ENCODE results near the gene GNG8. TPM values are rescaled to one million over a fixed set of nuclear protein-coding genes. Genes with fewer than 3 reads are reported as not detected.

Gene GNG8
- not detected in 2 replicates for total RNA-seq

DNA sequence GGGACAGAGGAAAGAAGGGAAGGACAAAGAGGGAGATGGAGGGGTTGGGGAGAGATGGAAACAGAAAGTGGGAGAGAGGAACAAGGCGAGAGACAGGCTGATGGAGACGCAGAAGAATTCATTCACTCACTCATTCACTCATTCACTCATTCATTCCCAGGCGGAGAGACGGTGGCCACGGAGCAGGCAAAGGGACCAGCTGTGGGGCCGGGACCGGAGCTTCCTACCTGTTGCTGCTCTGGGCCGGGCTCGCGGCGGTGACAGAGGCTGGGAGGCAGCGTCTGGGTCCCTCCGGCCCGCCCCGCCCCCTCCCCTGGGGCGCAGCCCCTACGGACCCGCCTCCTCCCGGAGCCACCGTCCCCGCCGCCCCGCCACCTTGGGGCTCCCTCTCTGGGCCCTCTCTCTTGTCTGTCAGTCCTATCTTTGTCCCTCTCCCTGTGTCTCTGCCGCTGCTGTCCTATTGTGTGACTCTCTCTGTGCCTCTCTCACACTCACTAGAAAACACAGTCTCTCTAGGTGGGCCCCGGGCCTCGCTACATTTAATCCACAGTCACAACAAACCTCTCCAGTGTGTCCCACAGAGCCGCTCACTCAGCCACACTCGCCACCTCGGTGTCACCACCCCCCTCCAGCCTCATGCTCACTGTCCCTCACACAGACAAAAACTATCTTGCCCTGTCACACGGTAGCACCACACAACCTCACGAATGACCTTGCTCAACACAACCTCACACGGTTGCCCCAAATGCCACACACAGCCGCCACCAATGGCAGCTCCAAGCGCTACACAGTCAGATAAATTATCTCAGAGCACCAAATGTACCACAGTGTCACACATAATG is at the start of gene GNG8:
Gene GNG8, minus strand, starts transcription at position 283 of the 842 bp plus-strand sequence. CDS start 1,520 bp downstream, outside the sequence.
- no peak for DNase-seq (ENCODE audit: low read depth)

DNA sequence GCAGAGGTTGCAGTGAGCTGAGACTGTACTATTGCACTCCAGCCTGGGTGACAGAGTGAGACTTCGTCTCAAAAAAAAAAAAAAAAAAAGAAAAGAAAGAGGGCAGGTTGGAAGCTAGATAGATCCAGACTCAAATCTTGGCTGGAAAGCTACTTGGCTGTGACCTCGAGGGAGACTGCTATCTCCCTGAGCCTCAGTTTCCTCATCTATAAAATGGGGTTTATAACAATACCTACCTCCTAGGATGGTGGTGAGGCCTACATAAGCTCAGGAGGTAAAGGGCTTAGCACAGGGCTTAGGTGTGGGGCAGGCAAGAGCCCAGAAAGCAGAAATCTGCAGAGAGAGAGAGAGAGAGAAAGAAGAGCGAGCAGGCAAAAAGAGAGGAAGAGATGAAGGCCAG is 49.2 kb upstream of the GNG8 start:
- DNase-seq (ENCODE audit: low read depth) = no peak

DNA sequence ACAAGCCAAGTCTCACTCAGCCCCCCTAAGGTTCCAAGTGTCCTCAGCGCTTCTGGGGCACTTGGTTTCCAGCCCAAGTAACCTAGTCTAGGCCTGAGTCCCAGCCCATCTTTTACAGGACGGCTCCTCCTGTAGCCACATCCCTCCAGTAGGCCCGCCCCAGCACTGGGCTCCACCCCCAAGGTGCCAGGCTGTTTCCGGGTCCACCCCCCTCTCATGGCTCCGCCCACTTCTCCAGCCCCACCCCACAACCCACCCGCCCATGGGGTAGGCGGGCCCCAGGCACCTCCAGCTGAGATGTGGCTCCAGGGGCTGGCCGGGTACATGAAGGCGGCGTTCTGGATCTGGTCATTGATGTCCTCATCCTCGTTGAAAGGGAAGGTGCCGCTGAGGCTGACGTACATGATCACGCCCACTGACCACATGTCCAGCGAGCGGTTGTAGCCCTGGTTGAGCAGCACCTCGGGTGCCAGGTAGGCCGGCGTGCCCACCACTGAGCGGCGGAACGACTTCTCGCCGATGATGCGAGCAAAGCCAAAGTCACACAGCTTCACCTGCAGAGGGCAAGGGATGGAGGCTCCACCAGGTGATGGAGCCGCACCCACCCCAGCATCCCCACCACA is 42.2 kb upstream of the GNG8 start:
- no peak for DNase-seq (ENCODE audit: low read depth)

DNA sequence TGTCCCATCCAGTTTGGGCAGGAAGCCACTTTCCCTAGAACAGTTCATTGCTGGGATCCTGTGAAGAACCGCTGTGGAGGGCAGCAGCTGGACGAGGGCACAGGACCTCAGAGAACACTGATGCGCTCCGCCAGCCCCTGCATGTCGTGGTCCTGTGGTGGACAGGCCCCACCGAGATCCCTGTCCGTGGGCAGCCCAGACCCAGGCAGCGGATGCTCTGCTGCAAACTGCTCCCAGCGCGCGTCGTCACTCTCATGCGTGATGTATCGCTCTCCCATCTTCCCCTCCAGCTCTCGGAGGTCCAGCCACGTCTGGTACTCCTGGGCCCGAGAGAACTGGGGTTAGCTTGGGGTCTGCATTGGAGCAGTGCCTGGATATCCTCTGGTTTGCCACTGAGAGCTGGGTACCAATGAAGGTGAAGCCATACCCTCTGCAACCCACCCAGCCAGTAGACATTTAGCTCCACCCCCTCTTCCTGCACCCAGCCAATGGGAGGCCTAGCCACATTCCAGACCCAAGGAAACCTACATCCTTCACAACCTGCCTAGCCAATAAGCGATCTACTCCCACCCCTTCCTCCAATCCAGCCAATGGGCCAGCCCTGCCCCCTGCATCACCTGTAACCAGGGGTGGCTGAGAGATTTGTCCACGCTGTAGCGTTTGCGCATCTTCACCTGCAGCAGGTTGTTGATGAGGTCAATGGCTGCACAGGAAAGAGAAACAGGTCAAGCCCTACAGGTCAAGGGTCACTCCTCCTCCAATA is 38.6 kb upstream of the GNG8 start:
- peak; percentile 10 for DNase-seq (ENCODE audit: low read depth)

DNA sequence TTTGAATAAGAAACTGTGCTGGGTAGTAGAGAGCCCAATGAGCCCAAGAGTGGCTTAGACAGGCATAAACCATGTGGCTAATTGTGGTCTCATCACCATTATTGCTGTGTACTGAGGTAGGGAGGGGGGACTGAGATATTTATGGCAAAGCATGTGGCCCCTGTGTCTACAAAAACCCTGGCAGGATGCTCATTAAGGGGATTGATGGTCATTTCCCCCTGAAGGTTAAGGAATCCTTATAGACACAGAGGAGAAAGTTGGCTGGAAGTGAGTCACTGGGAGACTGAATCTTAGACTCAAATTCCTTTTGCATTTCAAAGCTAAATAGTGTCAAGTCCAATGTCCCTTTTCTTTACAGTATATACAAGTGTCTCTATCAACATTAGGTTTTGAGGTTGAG is 34.8 kb upstream of the GNG8 start:
- DNase-seq (ENCODE audit: low read depth) = peak; percentile 5

DNA sequence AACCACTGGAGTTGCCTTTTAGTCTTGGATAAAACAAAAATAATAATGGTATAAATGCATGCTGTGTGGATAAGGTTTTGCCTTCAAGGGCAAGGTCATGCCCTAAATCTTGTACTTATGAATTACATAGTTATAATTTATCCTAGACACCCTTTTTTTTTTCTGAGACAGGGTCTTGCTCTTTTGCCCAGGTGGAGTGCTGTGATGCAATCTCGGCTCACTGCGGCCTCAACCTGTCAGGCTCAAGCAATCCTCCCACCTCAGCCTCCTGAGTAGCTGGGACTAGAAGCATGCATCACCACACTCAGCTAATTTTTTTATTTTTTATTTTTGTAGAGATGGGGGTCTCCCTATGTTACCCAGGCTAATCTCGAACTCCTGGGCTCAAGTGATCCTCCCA is 32.7 kb upstream of the GNG8 start:
- DNase-seq (ENCODE audit: low read depth) = no peak

DNA sequence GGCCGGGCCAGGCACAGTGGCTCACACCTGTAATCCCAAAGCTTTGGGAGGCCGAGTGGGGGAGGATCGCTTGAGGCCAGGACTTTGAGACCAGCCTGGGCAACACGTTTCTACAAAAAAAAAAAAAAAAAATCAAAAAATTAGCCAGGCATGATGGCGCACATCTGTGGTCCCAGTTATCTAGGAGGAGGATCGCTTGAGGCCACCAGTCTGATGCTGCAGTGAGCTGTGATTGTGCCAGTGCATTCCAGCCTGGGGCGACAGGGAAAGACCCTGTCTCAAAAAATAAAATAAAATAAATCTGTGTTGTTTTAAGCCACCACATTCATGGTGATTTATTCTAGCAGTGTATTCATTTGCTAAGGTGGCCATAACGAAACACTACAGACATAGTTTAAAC is 29.1 kb upstream of the GNG8 start:
- DNase-seq (ENCODE audit: low read depth) = no peak

DNA sequence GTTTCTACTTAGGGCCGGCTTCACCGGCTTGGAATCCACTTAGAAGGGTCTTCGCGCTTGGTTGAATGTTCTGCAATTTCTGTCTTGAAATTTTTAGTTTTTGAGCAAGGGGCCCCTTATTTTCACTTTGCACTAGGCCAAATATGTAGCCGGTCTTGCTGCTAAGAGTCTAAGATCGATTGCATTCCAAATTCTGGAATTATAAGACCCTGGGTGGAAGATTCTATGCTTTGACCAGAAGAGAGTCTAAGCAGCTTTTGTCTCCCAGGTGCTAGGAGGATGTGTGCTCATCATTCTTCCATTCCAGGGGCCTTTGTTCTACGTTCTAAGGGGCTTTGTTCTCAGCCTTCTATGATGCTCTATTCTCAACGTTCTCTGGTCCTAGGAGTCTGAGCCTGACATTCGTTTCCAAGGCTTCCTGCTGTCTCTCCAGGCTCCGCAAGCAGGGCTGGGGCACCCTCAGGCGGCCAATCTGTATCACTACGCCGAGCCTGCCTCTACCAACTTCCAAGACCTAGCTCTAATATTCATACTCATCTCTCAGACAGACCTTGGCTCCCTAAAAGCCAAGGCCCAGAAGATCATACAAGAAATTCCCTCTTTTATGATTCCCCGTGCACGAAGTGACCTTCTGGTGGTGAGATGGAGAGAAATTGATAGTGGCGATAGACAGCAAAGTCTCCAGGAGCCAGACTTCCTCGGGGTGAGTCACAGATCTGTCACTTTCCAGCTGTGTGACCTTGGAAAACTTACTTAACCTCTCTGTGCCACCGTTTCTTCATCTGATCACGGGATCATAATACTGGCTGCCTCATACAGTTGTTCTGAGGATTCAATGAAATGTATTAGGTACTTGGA is 26.0 kb upstream of the GNG8 start:
- DNase-seq (ENCODE audit: low read depth) = peak; percentile 78

DNA sequence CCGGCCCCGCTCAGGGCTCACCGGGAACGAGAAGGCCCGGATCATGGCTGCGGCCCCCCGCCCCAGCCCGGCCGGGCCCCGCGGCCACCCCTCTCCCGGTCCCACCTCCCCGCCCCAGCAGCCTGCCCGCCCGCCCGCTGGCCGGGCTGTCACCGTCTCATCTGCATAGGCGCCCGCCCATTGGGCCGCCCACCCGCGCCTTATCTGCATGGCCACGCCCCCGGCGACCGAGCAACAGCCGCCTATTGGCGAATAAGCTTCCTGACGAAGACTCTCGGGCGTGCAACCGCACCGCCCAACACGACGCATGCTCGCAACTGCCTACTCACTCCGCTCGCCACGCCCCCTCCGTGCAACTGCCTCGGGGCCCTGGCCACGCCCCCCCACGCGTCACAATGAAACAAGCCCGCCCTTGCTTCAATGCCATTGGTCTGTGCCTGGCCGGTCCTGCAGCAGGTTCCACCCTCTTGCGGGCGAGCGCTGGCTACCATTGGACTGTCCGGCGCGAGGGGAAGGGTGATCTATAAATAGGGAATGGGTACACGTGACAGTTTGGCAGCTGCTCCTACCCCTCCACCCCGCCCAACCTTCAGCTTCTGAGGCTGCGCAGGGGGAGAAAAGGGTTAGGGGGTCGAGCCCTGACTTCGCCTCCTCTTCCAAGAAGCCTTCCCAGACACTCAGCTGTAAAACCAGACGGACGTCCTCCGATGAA is 25.2 kb upstream of the GNG8 start, which contains the start of gene DACT3:
Gene DACT3, minus strand, starts transcription at position 163 of the 712 bp plus-strand sequence. Its CDS starts 118 bp downstream, at position 45.
- peak; percentile 97 for DNase-seq (ENCODE audit: low read depth)

DNA sequence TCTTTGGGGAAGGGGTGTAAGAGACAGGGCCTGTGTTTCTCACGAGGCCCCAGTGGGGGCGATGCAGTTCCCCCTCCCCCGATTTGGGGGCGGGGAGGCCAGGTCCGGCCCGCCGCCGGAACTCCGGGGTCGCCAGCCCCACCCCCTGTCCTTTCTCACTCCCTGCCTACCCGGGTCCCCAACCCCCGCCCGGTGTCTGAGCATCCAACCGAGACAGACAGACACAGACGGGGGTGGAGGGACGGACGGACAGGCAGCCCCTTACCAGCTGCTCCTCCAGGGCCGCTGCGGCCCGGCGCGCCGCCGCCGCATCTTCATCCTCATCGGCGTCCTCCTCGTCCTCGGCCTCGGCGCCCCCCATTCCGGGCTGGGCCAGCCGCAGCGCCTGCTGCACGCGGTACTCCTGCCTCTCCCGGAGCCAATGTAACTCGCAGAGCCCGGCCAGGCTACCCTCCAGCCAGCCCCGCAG is 24.6 kb upstream of the GNG8 start:
- DNase-seq (ENCODE audit: low read depth) = no peak

DNA sequence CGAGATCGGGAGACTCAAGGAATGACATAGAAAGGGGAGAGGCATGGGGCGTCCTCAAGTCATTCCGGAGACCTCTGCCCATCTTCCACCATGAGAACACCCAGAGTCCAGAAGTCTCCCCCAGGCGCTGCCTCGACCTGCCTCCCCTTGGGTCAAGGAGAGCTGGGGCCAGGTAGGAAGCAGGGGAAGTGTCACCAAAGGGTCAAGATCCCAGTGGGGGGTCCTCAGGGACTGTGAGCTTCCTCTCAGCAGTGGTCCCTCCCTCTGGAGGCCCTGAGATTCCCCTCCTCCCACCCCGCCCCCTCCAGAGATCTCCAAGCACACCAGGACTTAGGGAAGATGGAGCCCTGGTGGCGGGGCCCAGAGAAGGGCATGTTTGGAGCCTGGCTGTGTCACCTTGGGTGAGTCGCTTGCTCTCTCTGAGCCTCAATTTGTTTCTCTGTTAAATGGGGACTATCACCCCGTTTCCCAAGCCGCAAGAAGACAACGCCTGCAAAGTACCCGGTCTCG is 24.1 kb upstream of the GNG8 start:
- no peak for DNase-seq (ENCODE audit: low read depth)

DNA sequence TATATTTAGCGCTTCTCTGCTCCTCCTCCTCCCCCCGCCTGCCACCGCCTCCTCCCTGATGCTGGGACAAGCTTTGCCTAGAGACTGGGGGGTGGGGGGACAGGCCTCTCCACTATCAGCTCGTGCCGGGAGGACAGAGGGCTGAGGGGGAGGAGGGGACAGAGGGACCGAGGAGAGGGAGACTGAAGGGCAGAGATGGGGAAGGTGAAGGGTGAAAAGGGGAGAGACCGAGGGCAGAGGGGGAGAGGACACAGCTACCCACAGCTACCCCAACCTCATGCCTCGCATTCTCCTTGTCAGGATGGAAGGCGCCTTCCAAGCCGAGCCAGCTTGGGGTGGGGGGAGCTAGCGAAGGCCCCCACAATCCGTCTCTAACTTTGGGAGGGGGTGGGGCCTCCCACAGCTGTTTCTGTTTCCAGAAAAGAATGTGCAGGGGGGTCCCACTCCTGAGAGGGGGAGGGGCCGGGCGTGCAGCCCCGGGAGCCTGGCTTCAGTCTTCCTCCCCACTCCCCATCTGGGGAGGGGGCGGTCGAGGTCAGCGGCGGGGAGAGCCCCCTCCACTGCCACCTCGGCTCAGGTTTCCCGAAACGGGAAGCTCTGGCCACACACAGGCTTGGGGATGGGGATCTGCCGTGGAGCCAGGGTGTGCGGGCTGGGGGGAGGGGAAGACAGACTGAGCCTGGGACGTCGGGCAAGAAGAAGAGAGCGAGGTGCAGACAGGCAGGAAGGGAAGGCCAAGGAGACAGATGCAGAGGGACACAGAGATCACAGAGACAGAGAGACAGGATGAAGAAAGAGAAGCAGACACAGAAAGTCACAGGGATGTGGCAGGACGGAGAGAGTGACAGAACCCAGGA is 23.4 kb upstream of the GNG8 start:
- no peak for DNase-seq (ENCODE audit: low read depth)

DNA sequence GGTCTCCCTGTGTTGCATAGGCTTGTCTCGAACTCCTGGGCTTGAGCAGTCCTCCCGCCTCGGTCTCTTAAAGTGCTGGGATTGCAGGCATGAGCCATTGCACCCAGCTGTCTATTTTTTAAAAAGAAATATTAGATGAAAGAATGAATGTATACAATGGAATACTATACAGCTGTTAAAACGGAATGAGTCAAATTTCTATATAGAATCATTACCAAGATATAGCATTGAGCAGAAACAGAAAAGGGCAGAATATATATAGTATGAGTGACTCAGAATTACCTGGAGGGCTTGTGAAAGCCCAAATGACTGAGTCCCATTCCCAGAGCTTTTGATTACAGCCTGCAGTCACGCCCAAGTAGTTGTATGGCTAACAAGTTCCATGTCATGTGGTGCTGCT is 20.5 kb upstream of the GNG8 start:
- DNase-seq (ENCODE audit: low read depth) = no peak

DNA sequence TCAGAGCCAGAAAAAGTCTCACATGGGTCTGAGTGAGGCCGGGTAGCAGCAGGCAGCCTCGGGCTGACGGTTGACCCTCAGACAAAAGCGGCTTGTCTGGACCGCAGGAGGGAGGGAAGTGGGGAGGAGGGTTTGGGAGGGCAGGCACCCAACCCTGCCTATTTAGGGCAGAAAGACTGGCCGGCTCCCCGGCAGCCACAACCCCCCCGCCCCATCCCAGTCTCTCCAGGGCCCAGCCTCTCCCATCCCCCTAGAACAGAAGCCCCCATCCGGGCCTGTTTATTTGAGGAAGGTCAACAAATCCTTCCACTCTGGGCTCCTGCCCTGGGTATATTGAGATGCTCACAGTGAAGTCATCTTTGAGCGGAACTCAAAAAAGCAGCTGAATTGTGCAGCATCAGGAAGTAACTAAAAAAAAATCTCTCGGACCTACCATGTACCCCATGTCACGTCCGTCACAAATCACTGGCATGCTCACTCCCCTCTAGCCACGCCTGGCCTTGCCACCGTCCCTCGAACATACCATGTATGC is 18.7 kb upstream of the GNG8 start:
- no peak for DNase-seq (ENCODE audit: low read depth)

DNA sequence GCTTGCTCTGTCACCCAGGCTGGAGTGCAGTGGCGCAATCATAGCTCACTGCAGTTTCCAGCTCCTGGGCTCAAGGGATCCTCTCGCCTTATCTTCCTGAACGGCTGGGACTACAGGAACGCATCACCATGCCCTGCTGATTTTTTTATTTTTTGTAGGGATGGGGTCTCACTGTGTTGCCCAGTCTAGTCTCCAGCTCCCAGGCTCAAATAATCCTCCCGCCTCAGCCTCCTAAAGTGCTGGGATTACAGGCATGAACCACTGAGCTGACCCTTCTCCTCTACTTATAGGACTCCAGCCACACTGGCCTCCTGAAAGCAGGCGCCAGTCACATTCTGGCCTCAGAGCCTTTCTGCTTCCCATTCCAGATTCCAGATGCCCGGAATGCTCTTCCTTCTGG is 14.4 kb upstream of the GNG8 start:
- DNase-seq (ENCODE audit: low read depth) = no peak

DNA sequence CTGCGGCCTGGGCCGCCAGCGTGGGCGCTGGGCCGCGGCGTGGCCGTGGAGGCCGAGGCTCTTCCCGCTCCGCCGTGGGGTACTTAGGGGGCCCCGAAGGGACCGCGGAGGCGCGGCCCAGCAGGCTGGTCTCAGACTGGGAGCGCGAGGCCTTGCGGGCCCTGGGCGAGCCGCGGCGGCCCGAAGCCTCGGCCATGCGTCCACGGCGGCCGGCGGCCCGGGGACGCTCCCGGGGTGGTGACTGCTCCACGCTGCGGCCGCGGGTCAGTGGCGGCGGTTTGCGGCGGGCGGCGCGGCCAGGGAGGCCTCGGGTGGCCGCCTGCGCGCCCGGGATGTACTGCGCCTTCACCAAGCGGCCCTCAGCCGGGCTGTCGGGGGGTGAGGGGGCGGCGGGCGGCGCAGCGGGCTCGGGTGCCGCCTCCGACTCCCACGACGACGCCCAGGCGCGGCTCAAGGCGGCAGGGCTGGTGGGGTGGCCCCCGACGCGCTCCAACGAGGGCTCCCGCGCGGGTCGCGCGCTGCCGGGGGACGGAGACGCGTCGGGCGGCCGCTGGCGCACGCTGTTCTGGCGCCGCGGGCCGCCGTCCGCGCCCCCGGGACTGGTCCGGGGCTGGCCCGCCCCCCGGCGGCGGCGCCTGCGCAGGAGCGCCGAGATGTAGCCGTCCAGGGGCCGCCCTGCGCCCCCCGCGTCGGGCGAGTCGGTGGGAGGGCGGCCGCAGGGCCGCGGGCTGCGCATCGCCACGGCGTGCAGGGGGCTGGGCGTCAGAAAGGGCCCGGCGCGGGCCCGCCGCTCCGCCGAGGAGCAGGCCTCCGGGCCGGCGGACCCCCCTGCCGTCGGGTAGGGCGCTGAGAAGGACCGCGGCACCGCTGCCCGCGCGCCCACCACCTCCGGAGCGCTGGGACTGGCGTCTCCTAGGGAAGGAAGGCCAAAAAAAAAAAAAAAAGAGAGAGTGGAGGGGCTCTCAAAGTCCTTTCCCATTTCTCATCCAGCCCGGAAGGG is 13.3 kb upstream of the GNG8 start:
- DNase-seq (ENCODE audit: low read depth) = no peak

DNA sequence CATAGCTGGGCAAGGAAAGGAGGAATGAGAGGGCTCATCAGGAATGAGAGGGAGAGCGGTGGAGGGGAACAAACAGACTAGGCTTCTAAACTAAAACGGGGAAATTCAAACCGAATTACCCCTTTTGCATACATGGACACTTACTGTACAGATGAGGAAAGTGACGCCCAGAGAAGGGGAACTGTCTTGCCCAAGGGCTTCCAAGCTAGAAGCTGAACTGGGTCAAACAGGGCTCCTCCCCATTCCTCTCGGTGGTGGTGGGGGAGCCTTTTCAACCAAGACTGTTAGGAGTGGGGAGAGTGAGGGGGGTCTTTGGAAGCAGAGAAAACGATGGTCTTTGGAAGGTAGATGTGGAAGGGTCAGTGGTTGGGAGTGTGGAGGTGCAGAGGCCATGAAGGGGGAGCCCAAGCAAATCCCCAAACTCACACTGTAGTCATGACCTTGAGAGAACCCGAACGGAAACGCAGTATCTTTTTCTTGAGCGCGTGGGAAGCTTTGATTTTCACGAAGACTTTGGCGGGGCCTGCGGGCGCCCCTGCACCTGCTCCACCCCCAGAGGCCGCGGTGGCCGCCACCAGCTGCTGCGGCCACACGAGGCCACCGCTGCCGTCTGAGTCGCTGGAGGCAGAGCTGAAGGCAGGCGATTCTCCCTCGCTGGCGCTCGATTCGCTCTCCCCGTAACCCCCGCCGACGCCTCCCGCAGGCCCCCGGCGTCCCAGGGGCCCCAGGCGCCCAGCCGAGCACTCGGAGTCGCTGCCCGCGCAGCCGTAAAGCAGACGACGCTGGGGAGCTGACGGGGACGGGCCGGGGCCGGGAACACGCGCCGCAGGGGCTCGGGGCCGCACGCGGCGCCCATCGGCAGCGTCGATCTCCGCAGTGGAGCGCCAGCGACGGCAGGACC is 12.3 kb upstream of the GNG8 start:
- no peak for DNase-seq (ENCODE audit: low read depth)
